Medulla oblongata (tissue), 1 donor: ENCODE measurements around the gene PRR19.

ENCODE experiments used
- DNase-seq: peaks from one replicate; pipeline ENCODE4 v3.0.0-alpha.2; 2015; ENCODE audit errors: extremely low spot score

PRR19 gene

GRCh38 chr19:42295342-42295741, 6.6 kb upstream of the PRR19 start:
- DNase-seq = no peak

- peak; percentile 80 for DNase-seq
These were observed 6.0 kb upstream of the PRR19 start for GRCh38 chr19:42295831-42296525.

- no peak for DNase-seq
These were observed 4.9 kb upstream of the PRR19 start for GRCh38 chr19:42297039-42297438.

GRCh38 chr19:42303101-42303464, 1.2 kb downstream of the PRR19 start:
- no peak for DNase-seq

GRCh38 chr19:42303876-42304275, 1.9 kb downstream of the PRR19 start:
- no peak for DNase-seq

- DNase-seq = no peak
These were observed 4.7 kb downstream of the PRR19 start for GRCh38 chr19:42306646-42307045.

GRCh38 chr19:42309686-42310085, 7.8 kb downstream of the PRR19 start:
- DNase-seq = no peak

GRCh38 chr19:42311657-42312056, 9.7 kb downstream of the PRR19 start:
- no peak for DNase-seq

- no peak for DNase-seq
These were observed 10.4 kb downstream of the PRR19 start for GRCh38 chr19:42312370-42312769.

- DNase-seq = peak; percentile 36
These were observed 11.3 kb downstream of the PRR19 start, which contains the start of gene TMEM145 for GRCh38 chr19:42313096-42313839. Gene TMEM145 (plus strand): TSS chr19:42313309. CDS start chr19:42313377, 68 bp downstream.

- no peak for DNase-seq
These were observed 12.2 kb downstream of the PRR19 start for GRCh38 chr19:42313840-42314755.

GRCh38 chr19:42315024-42315423, 13.1 kb downstream of the PRR19 start:
- DNase-seq = no peak

- peak; percentile 19 for DNase-seq
These were observed 14.6 kb downstream of the PRR19 start for GRCh38 chr19:42316223-42317211.

- DNase-seq = no peak
These were observed 15.6 kb downstream of the PRR19 start for GRCh38 chr19:42317535-42317934.

GRCh38 chr19:42322305-42322704, 20.4 kb downstream of the PRR19 start:
- no peak for DNase-seq

- DNase-seq = no peak
These were observed 21.5 kb downstream of the PRR19 start for GRCh38 chr19:42323473-42323851.

GRCh38 chr19:42323852-42324654, 22.1 kb downstream of the PRR19 start:
- no peak for DNase-seq

GRCh38 chr19:42324655-42325307, 22.8 kb downstream of the PRR19 start:
- DNase-seq = no peak

GRCh38 chr19:42325308-42325895, 23.5 kb downstream of the PRR19 start, which contains the start of gene MEGF8:
Gene MEGF8 (plus strand): TSS chr19:42325635. CDS start chr19:42326244, 609 bp downstream.
- DNase-seq = peak; percentile 99
